OCI-LY1 (cell line): ENCODE results near the gene OXER1.
A peak's percentile ranks its signal among the peaks of the same experiment; 100 is the strongest.

ENCODE experiments used
- EZH2 ChIP-seq: fragments of 200-600 bp; sonication (generic), shearing (Covaris generic); IDR thresholded peaks from 2 replicates; pipeline ENCODE4 v1.8.0; 2017; ENCODE audit warnings: borderline replicate concordance, mixed run types, mild to moderate bottlenecking, antibody characterized with exemption, low read length, moderate library complexity, mixed read lengths
- TF ChIP-seq, protein P1 (sequence below): fragments of 200-600 bp; sonication (generic), shearing (Covaris generic); IDR thresholded peaks from 2 replicates; pipeline ENCODE4 v1.5.1; 2017; ENCODE audit warnings: mild to moderate bottlenecking, antibody characterized with exemption, low read length, moderate library complexity, mixed read lengths

DNA sequence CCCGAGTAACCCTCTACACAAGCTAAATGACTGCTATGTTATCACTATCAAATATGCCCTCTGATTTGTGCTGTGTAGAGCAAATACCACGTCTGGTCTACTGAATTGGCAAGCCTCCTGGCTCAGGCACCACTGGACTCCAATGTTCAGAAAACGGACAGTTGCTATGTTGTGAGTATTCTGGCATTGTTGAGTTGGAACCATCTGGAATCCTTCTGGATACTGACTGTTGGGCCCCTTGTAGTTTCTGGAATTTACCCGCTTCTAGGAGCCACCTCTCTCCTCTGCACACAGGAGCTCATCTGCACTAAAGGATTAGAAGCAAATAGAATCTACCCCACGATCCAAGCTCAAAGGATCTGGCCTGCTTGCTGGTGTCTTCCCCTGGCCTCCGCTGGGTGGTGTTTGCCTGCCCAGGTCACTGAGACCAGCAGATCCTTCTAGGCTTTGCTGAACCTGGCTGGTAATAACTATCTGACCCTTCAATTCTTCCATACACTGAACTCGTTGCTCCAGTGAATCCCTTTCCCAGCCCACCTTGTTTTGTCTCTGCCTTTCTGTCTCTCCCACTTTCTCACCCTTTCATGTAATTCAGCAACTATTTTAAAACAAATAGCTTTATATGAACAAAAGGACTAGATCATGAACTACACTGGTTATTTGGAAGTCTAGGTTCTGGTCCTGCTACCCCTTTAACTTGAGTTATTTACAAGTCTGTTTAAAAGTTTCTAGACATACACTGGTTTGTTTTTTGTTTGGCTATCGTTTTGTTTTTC is 30.5 kb upstream of the OXER1 start:
- TF ChIP-seq, protein P1, sequence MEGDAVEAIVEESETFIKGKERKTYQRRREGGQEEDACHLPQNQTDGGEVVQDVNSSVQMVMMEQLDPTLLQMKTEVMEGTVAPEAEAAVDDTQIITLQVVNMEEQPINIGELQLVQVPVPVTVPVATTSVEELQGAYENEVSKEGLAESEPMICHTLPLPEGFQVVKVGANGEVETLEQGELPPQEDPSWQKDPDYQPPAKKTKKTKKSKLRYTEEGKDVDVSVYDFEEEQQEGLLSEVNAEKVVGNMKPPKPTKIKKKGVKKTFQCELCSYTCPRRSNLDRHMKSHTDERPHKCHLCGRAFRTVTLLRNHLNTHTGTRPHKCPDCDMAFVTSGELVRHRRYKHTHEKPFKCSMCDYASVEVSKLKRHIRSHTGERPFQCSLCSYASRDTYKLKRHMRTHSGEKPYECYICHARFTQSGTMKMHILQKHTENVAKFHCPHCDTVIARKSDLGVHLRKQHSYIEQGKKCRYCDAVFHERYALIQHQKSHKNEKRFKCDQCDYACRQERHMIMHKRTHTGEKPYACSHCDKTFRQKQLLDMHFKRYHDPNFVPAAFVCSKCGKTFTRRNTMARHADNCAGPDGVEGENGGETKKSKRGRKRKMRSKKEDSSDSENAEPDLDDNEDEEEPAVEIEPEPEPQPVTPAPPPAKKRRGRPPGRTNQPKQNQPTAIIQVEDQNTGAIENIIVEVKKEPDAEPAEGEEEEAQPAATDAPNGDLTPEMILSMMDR = peak; percentile 57
- no peak for TF ChIP-seq EZH2
